Dermis blood vessel endothelial cell (primary cell): ENCODE data around the gene HOXD11. TPM values are rescaled to one million over a fixed set of nuclear protein-coding genes. Genes with fewer than 3 reads are reported as not detected.
A peak's percentile ranks its signal among the peaks of the same experiment; 100 is the strongest.

Experiments
- DNase-seq: peaks from one replicate; pipeline ENCODE4 v3.0.0; 2010
- total RNA-seq: library from RNA; depleted of rRNA; stranded (reverse); fragments of >200 nt; gene quantifications from 2 replicates; pipeline ENCODE4 v1.2.3, GENCODE V29; 2014

Gene HOXD11
- total RNA-seq: 0.17 TPM in 1 of 2 replicates, not detected in the other

DNA sequence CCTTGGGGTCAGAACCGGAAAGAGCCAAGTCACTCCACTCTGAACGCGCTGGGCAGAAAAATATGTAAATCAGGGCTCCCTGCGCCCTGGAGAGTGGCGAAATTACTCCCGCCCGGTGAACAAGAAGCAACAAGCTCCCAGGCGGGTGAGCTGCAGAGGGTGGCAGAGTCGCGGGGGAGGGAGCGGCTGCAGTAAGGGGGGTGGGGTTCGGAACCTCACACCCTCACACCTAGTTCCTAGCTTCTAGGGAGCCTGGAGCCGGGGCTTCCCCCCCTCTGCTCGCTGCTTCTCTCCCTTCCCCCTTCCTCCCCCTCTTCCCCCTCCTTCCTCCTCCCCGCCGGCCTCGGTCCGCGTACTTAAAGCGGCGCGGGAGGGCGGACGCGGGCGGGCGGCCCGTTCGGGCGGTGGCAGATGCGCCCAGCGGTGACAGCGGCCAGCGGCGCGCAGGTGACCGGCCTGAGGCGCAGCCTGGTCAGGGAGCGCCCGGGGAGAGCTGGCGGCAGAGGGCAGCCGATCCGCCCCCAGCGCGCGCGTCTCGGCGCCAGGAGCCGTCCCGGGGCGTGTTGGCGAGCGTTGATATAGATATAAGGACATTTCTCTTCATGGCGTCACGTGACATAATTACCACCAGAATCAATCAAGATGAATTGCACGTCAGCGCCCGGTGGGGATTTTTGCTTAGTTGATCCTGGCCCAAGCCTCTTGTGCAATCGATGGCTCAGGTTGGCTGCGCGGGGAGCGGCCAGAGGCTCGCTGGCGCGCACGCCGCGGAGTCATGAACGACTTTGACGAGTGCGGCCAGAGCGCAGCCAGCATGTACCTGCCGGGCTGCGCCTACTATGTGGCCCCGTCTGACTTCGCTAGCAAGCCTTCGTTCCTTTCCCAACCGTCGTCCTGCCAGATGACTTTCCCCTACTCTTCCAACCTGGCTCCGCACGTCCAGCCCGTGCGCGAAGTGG is at the start of gene HOXD11:
HOXD11 (plus strand) TSS at position 700 of the 959 bp plus-strand sequence; CDS start at position 776, 76 bp downstream.
- peak; percentile 57 for DNase-seq

GRCh38 chr2:176063958-176064357 is 43.1 kb upstream of the HOXD11 start:
- DNase-seq: no peak

DNA sequence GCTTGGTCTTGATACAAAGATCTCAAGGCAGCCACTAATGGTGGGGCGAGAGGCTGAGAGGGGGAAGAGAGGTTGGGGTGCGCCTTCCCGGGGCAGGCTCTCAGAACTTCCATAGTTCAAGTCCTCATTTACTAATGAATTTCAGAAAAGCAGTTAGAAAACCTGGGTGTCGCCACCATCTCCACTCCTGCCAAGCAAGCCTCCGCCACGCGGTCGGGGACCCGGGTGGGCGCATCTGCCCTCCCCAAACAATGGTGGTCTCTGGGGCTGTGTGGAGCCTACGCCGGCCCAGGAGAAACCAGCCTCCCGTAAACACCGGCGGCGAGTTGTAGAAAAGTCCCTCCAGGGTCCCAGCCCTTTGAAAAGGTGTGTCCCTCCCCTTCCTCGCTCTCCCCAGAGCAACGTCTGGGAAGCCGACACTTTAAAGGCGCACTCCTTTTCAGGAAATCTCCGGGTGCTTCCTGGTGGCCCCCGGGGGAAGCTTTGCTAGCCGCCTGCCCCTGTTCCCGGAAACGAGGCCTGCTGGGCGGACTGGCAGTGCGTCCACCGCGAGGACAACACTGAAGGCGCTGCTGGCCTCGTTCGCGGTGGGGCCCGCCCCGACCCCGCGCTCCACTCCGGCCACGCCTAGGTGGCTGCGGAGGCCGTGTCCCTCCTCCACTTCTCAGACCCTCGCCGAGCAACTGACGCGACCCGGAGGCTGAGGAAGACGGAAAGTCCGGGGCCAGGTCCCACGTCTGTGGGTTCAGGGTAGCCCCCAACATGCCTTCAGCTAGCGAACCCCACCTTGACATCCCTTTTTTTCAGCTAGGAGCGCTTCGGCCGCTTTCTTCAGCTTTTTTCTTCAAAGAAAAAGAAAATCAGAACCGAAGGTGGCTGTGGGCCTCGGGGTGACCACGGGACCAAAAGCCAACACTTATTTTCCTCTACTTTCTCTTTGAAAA is 40.2 kb upstream of the HOXD11 start:
- DNase-seq: no peak

GRCh38 chr2:176067589-176068418 is 39.3 kb upstream of the HOXD11 start:
- DNase-seq: no peak

- DNase-seq: no peak
Observed at GRCh38 chr2:176068419-176068832, 38.7 kb upstream of the HOXD11 start.

GRCh38 chr2:176071330-176072291 is 35.5 kb upstream of the HOXD11 start:
- no peak for DNase-seq

GRCh38 chr2:176072292-176072669 is 34.8 kb upstream of the HOXD11 start:
- no peak for DNase-seq

DNA sequence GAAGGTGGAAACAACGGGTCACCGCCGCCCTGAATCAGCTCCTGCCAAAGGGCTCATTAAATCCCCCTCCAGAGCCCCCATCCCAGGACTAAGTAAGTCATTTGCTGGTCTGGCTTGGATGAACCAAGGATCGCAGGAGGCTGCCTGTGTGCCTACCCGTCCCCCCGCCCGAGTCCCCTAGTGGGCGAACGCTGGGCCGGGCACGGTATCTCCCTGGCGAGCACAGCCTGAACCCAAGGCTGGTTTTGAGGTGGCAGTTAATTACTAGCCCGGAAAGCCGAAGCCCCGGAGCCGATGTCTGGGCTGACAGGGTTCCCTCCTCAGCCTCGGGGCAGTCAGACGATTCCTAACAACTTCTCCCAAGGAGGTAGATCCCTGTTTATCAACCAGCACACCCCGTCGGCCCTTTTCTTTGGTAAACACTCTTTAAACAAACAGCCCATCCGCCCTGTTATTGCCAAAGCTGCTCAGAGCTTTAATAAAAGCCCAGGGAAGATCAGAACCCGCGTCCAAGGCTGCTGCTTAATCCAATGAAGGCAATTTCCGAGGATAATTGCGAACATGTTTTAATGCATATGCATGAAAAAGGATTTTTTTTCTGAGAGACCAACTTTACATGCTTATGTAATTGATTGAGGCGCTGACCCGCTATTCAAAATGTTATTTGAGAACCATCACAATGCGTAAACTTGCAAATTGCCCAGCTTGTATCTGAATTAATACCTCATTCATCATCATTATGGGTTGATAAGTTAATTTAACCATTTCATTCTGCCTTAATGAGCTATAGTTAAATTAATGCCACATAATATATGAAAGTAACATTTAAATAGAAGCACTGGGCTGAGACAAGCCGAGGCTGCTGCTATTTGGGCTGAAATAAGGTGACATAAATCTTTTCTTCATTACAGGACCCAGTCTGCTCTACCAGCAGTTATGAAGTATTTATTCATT is 33.9 kb upstream of the HOXD11 start:
- DNase-seq: no peak

GRCh38 chr2:176074919-176075425 is 32.1 kb upstream of the HOXD11 start:
- no peak for DNase-seq

- no peak for DNase-seq
Observed at GRCh38 chr2:176075481-176075880, 31.6 kb upstream of the HOXD11 start.

- DNase-seq: no peak
Observed at GRCh38 chr2:176076063-176076462, 31.0 kb upstream of the HOXD11 start.

GRCh38 chr2:176076796-176077195 is 30.3 kb upstream of the HOXD11 start:
- DNase-seq: no peak

DNA sequence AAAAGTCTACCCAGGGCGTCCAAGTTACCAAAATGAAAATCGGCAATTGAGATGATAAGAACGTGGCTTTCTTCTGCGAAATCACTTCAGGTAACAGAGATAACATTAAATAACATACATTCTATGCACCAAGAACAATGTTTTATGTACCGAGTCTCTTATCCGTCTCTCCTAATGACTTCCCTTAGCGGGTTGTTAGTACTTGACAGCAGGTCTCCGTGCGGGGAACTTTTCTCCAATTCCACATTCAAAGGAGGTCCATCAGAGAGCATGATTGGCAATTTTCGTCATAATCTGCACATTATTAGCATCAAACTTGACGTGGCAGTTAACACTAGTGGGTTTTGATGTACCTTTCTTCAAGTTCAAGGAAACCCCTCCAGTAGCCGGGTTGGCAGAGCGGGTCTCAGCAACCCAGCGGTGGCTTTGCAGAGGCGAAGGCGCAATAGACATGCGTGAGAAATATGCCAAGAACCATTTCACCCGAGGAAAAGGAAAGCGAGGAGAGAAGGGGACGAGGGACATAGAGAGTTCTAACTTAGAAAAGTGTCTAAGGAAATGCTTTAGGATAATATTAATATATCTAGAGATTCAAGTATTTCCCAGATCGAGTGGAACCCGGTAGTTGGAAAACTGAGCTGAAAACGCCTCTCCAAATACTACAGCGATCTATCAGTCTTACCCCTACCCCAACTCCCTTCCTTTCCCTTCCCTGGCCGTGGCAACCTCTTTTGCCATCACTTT is 28.4 kb upstream of the HOXD11 start:
- no peak for DNase-seq

GRCh38 chr2:176079285-176079830 is 27.7 kb upstream of the HOXD11 start:
- no peak for DNase-seq

GRCh38 chr2:176079831-176080539 is 27.1 kb upstream of the HOXD11 start:
- DNase-seq: peak; percentile 66

DNA sequence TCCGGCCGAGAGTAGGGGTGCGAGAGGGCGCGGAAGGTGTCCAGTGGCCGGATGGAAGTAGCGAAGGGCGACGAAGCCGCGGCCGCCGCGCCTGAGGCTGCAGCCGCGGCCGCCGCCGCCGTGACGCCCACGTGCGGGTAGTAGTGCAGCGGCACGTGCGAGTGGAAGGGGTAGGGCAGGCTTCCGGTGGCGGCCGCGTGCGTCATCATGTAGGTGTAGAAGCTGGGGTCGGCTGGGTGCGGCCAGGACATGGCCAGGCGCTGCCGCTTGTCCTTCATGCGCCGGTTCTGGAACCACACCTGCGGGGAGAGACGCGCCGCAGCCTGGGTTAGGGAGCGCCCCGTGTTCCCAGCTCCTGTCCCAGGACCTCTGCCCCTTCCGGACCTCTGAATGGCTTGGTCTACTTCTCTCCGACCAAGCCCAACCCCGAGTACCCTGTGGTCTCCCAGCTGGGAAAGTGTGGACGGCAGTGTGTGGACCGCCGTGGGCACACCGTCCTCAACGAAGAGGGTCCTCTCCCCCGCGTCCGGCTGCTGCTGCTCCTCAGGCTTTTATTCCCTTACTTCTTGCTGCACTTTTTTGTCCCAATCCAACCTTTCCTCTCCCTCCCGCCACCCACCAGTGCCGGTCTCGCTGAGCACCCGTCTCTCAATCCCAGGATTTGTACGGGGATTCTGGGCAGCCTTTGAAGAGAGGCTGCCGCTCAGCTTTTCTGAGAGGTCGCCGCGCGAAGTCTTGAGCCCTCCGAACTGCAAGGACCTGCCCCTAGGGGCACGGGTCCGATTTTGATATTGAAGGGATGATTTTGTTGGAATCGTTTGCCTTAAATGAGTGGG is 26.3 kb upstream of the HOXD11 start:
- DNase-seq: no peak

DNA sequence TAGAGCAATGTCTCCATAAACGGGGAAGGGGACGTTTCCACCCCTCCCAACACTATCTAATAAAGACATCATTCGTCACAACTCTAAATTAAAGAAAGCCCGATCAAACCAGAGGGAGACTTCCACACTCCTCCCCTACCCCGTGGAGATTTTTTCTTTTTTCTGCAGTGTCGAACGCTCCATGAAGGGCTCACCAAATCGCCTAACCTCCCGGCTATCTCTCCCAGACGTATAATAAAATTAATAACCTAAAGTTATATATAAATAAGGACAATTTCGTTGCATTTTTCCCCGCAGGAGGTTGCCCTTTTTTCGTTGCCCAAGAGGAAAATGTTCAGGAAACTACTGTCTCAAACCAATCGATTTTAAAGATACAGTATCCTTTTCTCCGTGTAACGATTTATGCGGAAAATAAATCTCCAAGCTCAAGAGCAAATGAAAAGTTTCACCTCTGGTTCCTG is 25.7 kb upstream of the HOXD11 start:
- DNase-seq: no peak
